Esophagus muscularis mucosa (tissue), 4 donors: Measurements from ENCODE around the gene CCDC106.

Source experiments
- EP300 ChIP-seq: sonication (generic); formaldehyde crosslinking; IDR thresholded peaks from one replicate; pipeline ENCODE4 v1.6.1; 2017; ENCODE audit warnings: antibody characterized with exemption
- POLR2A ChIP-seq: fragments of 450-650 bp; IDR thresholded peaks from one replicate; pipeline ENCODE4 v1.6.1; 2017; ENCODE audit warnings: antibody characterized with exemption, moderate library complexity, mild to moderate bottlenecking, low read depth
- POLR2AphosphoS5 ChIP-seq, 2 donors: sonication (generic); formaldehyde crosslinking; IDR thresholded peaks; one replicate each; pipeline ENCODE4 v1.6.1; 2017; ENCODE audit warnings: antibody characterized with exemption in 2 of 2
- TF ChIP-seq, protein P1 (sequence below), 3 experiments: fragments of 200-600 bp in 2 of 3; fragments of 450-650 bp in 1 of 3; sonication (generic) in 2 of 3; IDR thresholded peaks; one replicate each; pipeline ENCODE4 v1.5.1; 2017 to 2019; ENCODE audit warnings: antibody characterized with exemption in 3 of 3, mild to moderate bottlenecking in 2 of 3, moderate library complexity in 1 of 3

DNA sequence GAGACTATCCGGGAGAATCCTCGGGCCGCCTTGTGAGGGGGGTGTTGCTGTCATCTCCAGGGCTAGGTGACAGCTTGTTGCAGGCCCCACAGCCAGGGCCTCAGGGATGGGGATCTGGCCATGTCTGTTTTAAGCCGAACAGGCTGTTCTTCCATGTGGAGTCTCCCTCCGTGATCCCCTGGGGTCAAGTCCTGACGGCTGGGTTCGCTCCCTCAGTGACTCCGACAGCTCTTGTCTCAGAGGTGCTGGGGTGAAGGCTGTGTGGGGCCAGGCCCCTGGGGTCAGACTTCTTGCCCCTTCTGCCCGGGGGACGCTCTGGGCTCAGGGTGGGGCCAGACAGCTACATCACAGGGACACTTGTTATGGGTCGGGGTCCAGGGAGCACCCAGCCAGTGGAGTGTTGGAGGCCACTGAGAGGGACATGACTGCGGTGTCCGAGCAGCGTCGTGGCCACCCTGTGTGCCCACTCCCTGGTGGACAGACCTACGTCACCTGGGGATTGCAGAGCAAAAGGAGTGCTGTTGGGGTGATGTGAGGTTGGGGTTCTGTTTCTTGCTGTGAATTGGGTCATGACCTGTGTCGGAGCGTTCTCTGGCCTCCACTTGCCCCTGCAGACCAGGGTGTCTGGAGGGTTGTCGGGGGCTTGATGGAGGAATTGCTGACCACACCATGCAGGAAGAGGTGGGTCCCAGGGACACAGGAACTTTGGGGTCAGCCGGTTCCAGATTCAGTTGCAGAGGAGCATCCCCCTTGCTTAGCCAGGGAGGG, 48.5 kb downstream of the CCDC106 start:
- TF ChIP-seq, protein P1, sequence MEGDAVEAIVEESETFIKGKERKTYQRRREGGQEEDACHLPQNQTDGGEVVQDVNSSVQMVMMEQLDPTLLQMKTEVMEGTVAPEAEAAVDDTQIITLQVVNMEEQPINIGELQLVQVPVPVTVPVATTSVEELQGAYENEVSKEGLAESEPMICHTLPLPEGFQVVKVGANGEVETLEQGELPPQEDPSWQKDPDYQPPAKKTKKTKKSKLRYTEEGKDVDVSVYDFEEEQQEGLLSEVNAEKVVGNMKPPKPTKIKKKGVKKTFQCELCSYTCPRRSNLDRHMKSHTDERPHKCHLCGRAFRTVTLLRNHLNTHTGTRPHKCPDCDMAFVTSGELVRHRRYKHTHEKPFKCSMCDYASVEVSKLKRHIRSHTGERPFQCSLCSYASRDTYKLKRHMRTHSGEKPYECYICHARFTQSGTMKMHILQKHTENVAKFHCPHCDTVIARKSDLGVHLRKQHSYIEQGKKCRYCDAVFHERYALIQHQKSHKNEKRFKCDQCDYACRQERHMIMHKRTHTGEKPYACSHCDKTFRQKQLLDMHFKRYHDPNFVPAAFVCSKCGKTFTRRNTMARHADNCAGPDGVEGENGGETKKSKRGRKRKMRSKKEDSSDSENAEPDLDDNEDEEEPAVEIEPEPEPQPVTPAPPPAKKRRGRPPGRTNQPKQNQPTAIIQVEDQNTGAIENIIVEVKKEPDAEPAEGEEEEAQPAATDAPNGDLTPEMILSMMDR (IDR thresholded peaks at IDR 0.05): no peak
- TF ChIP-seq POLR2A (no peak), POLR2AphosphoS5 (IDR thresholded peaks at IDR 0.05) (no peak), EP300 (no peak)
